Caki2 (cell line): ENCODE results near the gene TBC1D22A. TPM values are rescaled to one million over a fixed set of nuclear protein-coding genes. Genes with fewer than 3 reads are reported as not detected.

ENCODE experiments used
- DNase-seq: peaks from one replicate; pipeline ENCODE4 v3.0.0-alpha.2; 2015; ENCODE audit warnings: low read depth
- in situ Hi-C: cut with HindIII; loops from 2 replicates; pipeline ENCODE4 v1.10.0; 2016; ENCODE audit warnings: low sequenced_read_pairs, low pct_unique_long_range_greater_than_20kb, mixed read lengths
- total RNA-seq: library from RNA; depleted of rRNA; stranded (reverse); fragments of >200 nt; shearing (Covaris generic); gene quantifications from 2 replicates; pipeline ENCODE4 v1.2.3, GENCODE V29; 2014; ENCODE audit warnings: low replicate concordance

The TBC1D22A gene
- total RNA-seq, 1 experiment from 2014 or later, result 15.0 TPM

GRCh38 chr22:46764779-46765485 lies 2.5 kb downstream of the TBC1D22A start:
- no peak for DNase-seq
- in situ Hi-C loops, result no loop called here

- no peak for DNase-seq
- in situ Hi-C loops, result no loop called here
These were observed 4.2 kb downstream of the TBC1D22A start for GRCh38 chr22:46766611-46767010.

- in situ Hi-C loops, result no loop called here
- no peak for DNase-seq
These were observed 5.0 kb downstream of the TBC1D22A start for GRCh38 chr22:46767249-46767985.

GRCh38 chr22:46769191-46769675 lies 6.8 kb downstream of the TBC1D22A start:
- in situ Hi-C loops, result no loop called here
- DNase-seq, result peak; percentile 29

- in situ Hi-C loops, result no loop called here
These were observed 7.3 kb downstream of the TBC1D22A start for GRCh38 chr22:46769706-46770105.

GRCh38 chr22:46770151-46770641 lies 7.7 kb downstream of the TBC1D22A start:
- DNase-seq, result no peak
- in situ Hi-C loops, result no loop called here

More at GRCh38 chr22:46769706-46770105, 7.3 kb downstream of the TBC1D22A start:
- no peak for DNase-seq

- no peak for DNase-seq
- in situ Hi-C loops, result no loop called here
These were observed 8.3 kb downstream of the TBC1D22A start for GRCh38 chr22:46770726-46771125.

GRCh38 chr22:46773076-46773475 lies 10.6 kb downstream of the TBC1D22A start:
- no peak for DNase-seq
- in situ Hi-C loops, result no loop called here

- in situ Hi-C loops, result no loop called here
- no peak for DNase-seq
These were observed 12.0 kb downstream of the TBC1D22A start for GRCh38 chr22:46774253-46774979.

- DNase-seq, result no peak
These were observed 12.8 kb downstream of the TBC1D22A start for GRCh38 chr22:46774980-46775849.

GRCh38 chr22:46775850-46776826 lies 13.7 kb downstream of the TBC1D22A start:
- in situ Hi-C loops, result no loop called here

More at GRCh38 chr22:46774980-46775849, 12.8 kb downstream of the TBC1D22A start:
- in situ Hi-C loops, result no loop called here

GRCh38 chr22:46776876-46777608 lies 14.6 kb downstream of the TBC1D22A start:
- DNase-seq, result no peak
- in situ Hi-C loops, result no loop called here

More at GRCh38 chr22:46775850-46776826, 13.7 kb downstream of the TBC1D22A start:
- no peak for DNase-seq

GRCh38 chr22:46777609-46777970 lies 15.1 kb downstream of the TBC1D22A start:
- in situ Hi-C loops, result no loop called here
- DNase-seq, result no peak

- in situ Hi-C loops, result no loop called here
These were observed 16.6 kb downstream of the TBC1D22A start for GRCh38 chr22:46779023-46779422.

GRCh38 chr22:46779651-46780050 lies 17.2 kb downstream of the TBC1D22A start:
- DNase-seq, result no peak

More at GRCh38 chr22:46779023-46779422, 16.6 kb downstream of the TBC1D22A start:
- no peak for DNase-seq

GRCh38 chr22:46780453-46780852 lies 18.0 kb downstream of the TBC1D22A start:
- in situ Hi-C loops, result no loop called here
- no peak for DNase-seq

More at GRCh38 chr22:46779651-46780050, 17.2 kb downstream of the TBC1D22A start:
- in situ Hi-C loops, result no loop called here
